NT2/D1 (cell line): ENCODE measurements around the gene KIF1B.
A peak's percentile ranks its signal among the peaks of the same experiment; 100 is the strongest.

Source experiments
- DNase-seq: peaks from one replicate; pipeline ENCODE4 v3.0.0-alpha.2; 2011; ENCODE audit warnings: low read depth, low spot score
- H3K27me3 ChIP-seq: 2 replicates; pipeline ENCODE4 v1.6.0; 2011; ENCODE audit warnings: mild to moderate bottlenecking; ENCODE audit not compliant: insufficient read length, insufficient read depth
- H3K36me3 ChIP-seq: 2 replicates; pipeline ENCODE4 v1.6.1; 2011; ENCODE audit warnings: mild to moderate bottlenecking, low read length, mixed read lengths; ENCODE audit not compliant: insufficient read depth, insufficient read length
- H3K4me1 ChIP-seq: 2 replicates; pipeline ENCODE4 v1.5.1; 2011; ENCODE audit not compliant: insufficient read depth, insufficient read length
- H3K4me3 ChIP-seq: 2 replicates; pipeline ENCODE4 v1.5.1; 2011; ENCODE audit warnings: low read depth; ENCODE audit not compliant: insufficient read length
- H3K9ac ChIP-seq: 2 replicates; pipeline ENCODE4 v1.6.0; 2011; ENCODE audit warnings: low read depth; ENCODE audit not compliant: insufficient read length
- H3K9me3 ChIP-seq: 2 replicates; pipeline ENCODE4 v1.5.1; 2011; ENCODE audit warnings: mild to moderate bottlenecking, low read length; ENCODE audit not compliant: insufficient read depth
- SUZ12 ChIP-seq: IDR thresholded peaks from 2 replicates; pipeline ENCODE4 v1.6.1; 2011; ENCODE audit not compliant: insufficient read length, insufficient read depth; ENCODE audit errors: extremely low read depth
- YY1 ChIP-seq: IDR thresholded peaks from 2 replicates; pipeline ENCODE4 v1.6.1; 2011; ENCODE audit not compliant: insufficient read length, insufficient read depth
- ZNF274 ChIP-seq: IDR thresholded peaks from 2 replicates; pipeline ENCODE4 v1.6.1; 2011; ENCODE audit warnings: mild to moderate bottlenecking, low read depth, low read length

Gene KIF1B

DNA sequence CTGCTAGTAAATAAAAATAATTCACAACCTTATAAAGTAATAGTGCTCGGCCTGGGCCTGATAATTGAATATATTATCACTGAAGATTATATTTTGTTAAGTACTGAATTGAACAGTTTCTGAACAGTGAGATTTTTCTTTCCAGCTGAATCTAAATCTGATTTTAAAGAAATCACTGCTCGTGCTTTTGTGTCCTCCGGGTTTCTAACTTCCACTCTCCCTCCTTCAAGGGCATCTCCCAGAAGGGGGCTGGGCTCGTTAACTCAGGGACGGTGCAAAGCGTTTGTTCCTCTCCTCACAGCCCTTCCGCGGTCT is 823 bp upstream of the KIF1B start:
- H3K4me1 ChIP-seq, result no peaks in the 10 kb centered on the region
- H3K36me3 ChIP-seq, result no peaks in the 10 kb centered on the region
- H3K27me3 ChIP-seq, result no peaks in the 10 kb centered on the region
- H3K9me3 ChIP-seq, result no peaks in the 10 kb centered on the region
- no peak for DNase-seq
- TF ChIP-seq ZNF274 (no peak), SUZ12 (no peak), YY1 (no peak)
- peak overlapping the region; percentile 82 for H3K9ac ChIP-seq
- peak overlapping the region; percentile 54 for H3K4me3 ChIP-seq

DNA sequence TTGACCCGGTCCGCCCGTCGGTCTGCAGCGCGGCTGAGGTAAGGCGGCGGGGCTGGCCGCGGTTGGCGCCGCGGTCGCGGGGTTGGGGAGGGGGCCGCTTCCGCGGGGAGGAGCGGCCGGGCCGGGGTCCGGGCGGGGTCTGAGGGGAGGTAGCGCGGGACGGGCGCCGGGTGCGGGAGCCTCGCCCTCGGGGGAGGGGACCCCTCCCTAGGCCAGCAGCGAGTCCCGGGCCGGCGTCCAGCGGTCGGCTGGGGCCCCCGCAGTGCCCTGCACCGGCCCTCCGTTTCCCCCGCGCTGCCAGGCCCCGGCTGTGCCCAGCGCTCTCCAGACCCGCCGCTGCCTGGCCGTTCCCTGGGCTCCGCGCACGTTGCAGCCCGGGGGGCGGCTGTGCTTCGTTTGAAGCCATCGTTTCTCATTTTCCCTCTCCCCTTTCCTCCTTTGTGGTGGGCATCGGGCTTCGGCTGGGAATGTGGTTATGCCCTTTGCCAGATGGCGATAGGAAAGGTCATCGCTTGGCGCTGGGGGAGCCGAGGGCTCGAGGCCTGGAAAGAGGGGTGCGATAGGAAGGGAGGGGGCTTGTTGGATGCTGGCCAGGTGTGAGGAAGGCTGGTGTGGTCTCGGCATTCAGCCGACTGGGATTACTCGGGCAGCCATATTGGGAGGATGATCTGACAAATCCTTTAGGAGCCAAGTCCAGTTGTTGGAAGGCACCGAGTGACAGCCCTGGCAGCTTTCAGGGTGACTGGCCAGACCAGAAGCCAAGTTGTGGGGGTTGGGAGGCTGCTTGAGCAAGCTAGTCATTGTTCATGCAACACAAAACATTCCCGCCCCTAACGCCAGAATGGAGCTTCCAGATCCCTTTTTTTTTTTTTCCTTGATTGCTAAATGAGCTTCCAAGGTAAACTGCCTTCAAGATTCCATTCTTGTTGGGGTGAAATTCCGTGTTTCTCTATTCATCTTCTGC is 753 bp downstream of the KIF1B start:
- Histone ChIP-seq H3K27me3 (no peaks in the 10 kb centered on the region), H3K36me3 (no peaks in the 10 kb centered on the region), H3K4me1 (no peaks in the 10 kb centered on the region), H3K9ac (peak overlapping the region; percentile 92), H3K4me3 (peak overlapping the region; percentile 82), H3K9me3 (no peaks in the 10 kb centered on the region)
- TF ChIP-seq YY1 (peak; percentile 32), SUZ12 (no peak), ZNF274 (no peak)
- no peak for DNase-seq

DNA sequence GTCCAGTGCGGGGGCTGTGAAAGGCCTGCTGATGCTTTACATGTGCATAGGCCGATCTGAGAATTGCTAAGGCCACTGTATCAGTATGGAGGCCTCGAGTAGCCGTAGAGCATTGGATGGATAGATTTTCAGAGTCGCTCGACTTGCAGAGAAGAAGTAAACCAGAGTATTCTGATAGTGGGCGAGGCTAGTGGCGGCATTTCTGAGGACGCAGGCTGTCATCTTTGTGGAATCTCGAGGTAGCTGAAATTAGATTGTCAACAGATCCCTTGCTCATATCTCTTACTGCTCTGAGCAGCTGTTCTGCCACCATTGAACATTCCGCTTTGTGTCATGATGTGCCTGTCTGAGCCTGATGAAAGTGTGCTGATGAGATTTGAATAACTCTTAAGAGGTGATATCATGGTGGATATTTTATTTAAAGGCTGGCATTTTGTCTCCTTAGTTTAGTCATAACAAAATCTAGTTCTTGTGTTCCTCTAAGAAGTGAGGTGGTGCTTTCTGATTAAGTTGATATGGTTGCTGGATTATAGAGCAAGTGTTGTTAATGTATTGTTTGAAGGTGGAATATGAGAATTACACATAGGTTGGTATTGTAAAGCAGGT is 1.5 kb downstream of the KIF1B start:
- peak overlapping the region; percentile 92 for H3K9ac ChIP-seq
- no peak for DNase-seq

DNA sequence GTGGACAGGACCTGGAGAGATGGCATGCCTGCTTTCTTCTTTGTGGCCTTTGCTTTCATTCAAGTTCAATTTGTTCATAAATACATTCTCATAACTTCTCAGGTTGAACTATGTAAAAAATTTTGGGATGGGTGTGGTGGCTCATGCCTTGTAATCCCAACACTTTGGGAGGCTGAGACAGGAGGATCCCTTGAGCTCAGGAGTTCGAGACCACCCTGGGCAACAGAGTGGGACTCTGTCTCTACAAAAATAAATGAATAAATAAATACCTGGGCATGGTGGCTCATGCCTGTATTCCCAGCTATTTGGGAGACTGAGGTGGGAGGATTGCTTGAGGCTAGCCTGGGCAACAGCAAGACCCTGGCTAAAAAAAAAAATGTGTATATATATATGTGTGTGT is 2.1 kb downstream of the KIF1B start:
- Histone ChIP-seq H3K9ac (peak overlapping the region; percentile 32), H3K4me1 (no peaks in the 10 kb centered on the region), H3K9me3 (no peaks in the 10 kb centered on the region), H3K27me3 (no peaks in the 10 kb centered on the region), H3K4me3 (no peak overlapping the region), H3K36me3 (no peaks in the 10 kb centered on the region)
- TF ChIP-seq SUZ12, result no peak
- no peak for TF ChIP-seq ZNF274
- no peak for TF ChIP-seq YY1
- DNase-seq, result no peak

More for the DNA sequence above, 1.5 kb downstream of the KIF1B start:
- H3K4me1 ChIP-seq, result no peaks in the 10 kb centered on the region
- TF ChIP-seq YY1 (no peak), ZNF274 (no peak), SUZ12 (no peak)
- H3K36me3 ChIP-seq, result no peaks in the 10 kb centered on the region
- H3K9me3 ChIP-seq, result no peaks in the 10 kb centered on the region
- H3K4me3 ChIP-seq, result peak overlapping the region; percentile 82
- no peaks in the 10 kb centered on the region for H3K27me3 ChIP-seq

DNA sequence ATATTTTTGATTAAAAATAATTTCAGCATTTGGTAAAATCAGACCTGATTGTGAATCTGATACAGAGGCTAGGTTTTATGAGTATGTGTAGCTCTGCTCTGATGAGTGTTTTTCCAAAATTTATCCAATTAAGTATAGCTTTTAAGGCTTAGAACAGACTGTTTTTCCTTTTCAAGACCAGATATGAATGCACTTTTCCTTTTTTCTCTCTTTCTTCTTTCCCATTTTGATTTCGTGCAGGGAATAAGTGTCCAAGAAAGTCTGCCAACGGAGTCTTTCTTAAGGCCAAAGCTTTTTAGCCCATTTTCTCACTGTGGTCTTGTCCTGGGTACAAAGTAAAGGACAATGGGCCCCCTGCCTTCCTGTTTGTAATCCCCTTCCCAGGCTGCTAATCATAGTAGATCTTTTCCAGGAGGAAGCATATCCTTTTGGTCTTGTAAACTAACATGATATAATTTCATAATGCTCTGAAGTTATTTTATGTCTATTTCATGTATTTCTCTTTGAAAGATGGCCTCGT is 2.9 kb downstream of the KIF1B start:
- no peak overlapping the region for H3K4me3 ChIP-seq
- H3K9me3 ChIP-seq, result no peaks in the 10 kb centered on the region
- no peak for DNase-seq
- H3K27me3 ChIP-seq, result no peaks in the 10 kb centered on the region
- H3K4me1 ChIP-seq, result no peaks in the 10 kb centered on the region
- H3K36me3 ChIP-seq, result no peaks in the 10 kb centered on the region
- no peak for TF ChIP-seq ZNF274
- no peak for TF ChIP-seq SUZ12
- no peak for TF ChIP-seq YY1
- H3K9ac ChIP-seq, result peak overlapping the region; percentile 32

DNA sequence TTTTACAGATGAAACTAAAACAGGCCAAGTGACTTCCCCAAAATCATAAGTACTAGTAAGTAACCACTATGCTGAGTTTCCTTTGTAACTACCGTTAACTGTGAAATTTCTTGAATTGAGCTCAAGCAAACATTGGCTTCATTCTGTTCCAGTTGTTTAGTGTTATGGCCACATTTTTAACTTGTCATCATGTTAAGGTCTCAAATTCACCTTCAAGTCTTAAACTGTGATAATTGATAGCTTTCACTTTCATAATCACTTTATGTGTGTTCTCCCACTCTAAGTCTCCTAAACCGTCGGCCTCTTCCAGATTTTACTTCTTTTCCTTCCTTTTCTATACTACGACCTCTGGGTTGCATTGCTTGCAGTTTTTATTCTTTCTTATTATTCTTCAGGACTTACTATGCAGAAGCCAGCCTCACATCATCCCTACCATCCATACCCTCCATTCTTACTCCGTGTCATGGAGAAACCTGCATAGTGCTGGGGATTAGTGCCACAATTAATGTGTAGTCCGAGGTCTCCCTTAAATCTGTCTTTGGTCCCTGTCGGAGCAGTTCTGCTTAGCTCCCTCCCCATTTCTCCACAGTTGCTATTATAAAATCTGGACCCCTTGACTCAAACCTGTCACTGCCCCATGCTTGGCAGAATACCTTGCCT is 5.8 kb downstream of the KIF1B start:
- Histone ChIP-seq H3K27me3 (no peaks in the 10 kb centered on the region), H3K4me1 (no peaks in the 10 kb centered on the region), H3K9ac (no peak overlapping the region), H3K9me3 (no peaks in the 10 kb centered on the region), H3K4me3 (no peak overlapping the region), H3K36me3 (no peaks in the 10 kb centered on the region)
- no peak for DNase-seq
- no peak for TF ChIP-seq ZNF274
- TF ChIP-seq SUZ12, result no peak
- no peak for TF ChIP-seq YY1
